Upper lobe of right lung (tissue), 1 donor: ENCODE data around the gene WDR70. TPM values are rescaled to one million over a fixed set of nuclear protein-coding genes. Genes with fewer than 3 reads are reported as not detected.

Experiments used
- ATAC-seq: fragments of 200-7000 bp; cut with Tn5 transposase; one replicate; pipeline ENCODE4 v1.9.1; 2020; ENCODE audit warnings: mild to moderate bottlenecking, moderate library complexity
- DNase-seq: peaks from one replicate; pipeline ENCODE4 v3.0.0-alpha.2; 2020
- H3K27ac ChIP-seq: fragments of 200-600 bp; one replicate; pipeline ENCODE4 v1.8.0; 2022
- H3K27me3 ChIP-seq: fragments of 200-600 bp; one replicate; pipeline ENCODE4 v1.8.0; 2022; ENCODE audit warnings: mild to moderate bottlenecking
- H3K36me3 ChIP-seq: fragments of 200-600 bp; one replicate; pipeline ENCODE4 v1.8.0; 2022
- H3K4me1 ChIP-seq: fragments of 200-600 bp; one replicate; pipeline ENCODE4 v1.8.0; 2022
- H3K4me3 ChIP-seq: fragments of 200-600 bp; one replicate; pipeline ENCODE4 v1.8.0; 2022; ENCODE audit warnings: mild to moderate bottlenecking
- H3K9me3 ChIP-seq: fragments of 200-600 bp; one replicate; pipeline ENCODE4 v1.8.0; 2022
- intact Hi-C: fragments of 100-400 bp; cut with DNase I; formaldehyde crosslinking; loops from one replicate; pipeline ENCODE4 v1.11.0; 2022
- total RNA-seq: library from RNA; stranded (reverse); fragmentation: NEBNext Ultra II Directional; extraction: Animal tissue kit (Norgen Biotek cat#: 25700); gene quantifications from one replicate; pipeline ENCODE4 v1.2.1, GENCODE V29; 2021
- TF ChIP-seq, protein P1 (sequence below): fragments of 200-600 bp; IDR thresholded peaks from one replicate; pipeline ENCODE4 v1.8.0; 2022; ENCODE audit warnings: antibody characterized with exemption
- donor health status: DM: no; HTN: yes; CAD: no; lungs with severe emphysema.

Gene WDR70
- total RNA-seq, 1 donor from 2014 or later, result 24.7 TPM

DNA sequence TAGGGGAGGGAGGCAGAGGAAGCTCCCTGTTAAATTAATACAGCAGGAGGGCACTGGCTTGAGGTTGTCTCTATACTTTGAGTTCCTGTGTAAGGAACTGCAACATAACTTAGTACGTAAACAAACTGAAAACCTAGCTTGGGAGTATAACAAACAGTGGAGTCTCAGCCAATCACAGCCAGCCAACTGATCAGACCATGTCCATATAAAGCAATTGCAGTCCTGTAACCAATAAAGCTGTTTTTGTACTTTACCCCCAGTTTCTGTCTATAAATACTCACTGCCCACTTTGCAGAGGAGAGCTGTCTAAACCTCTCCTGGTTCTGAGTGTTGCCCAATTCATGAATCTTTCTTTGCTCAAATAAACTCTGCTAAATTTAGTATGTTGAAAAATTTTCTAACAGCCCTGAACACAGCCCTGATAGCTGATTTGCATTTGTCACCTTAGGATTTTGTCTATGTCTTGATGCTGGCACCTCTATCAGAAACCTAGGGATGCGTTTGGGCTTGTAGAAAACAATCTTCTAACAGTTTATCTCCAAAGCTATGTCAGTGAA lies 420.8 kb downstream of the WDR70 start:
- H3K36me3 ChIP-seq, result no peaks in the 10 kb centered on the region
- no peaks in the 10 kb centered on the region for H3K9me3 ChIP-seq
- ATAC-seq (no peak), DNase-seq (no peak)
- H3K4me1 ChIP-seq, result no peaks in the 10 kb centered on the region
- H3K27ac ChIP-seq, result no peak overlapping the region
- H3K4me3 ChIP-seq, result no peak overlapping the region
- H3K27me3 ChIP-seq, result no peaks in the 10 kb centered on the region
- TF ChIP-seq, protein P1, sequence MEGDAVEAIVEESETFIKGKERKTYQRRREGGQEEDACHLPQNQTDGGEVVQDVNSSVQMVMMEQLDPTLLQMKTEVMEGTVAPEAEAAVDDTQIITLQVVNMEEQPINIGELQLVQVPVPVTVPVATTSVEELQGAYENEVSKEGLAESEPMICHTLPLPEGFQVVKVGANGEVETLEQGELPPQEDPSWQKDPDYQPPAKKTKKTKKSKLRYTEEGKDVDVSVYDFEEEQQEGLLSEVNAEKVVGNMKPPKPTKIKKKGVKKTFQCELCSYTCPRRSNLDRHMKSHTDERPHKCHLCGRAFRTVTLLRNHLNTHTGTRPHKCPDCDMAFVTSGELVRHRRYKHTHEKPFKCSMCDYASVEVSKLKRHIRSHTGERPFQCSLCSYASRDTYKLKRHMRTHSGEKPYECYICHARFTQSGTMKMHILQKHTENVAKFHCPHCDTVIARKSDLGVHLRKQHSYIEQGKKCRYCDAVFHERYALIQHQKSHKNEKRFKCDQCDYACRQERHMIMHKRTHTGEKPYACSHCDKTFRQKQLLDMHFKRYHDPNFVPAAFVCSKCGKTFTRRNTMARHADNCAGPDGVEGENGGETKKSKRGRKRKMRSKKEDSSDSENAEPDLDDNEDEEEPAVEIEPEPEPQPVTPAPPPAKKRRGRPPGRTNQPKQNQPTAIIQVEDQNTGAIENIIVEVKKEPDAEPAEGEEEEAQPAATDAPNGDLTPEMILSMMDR, result no peak
- intact Hi-C loops, result no loop called here

DNA sequence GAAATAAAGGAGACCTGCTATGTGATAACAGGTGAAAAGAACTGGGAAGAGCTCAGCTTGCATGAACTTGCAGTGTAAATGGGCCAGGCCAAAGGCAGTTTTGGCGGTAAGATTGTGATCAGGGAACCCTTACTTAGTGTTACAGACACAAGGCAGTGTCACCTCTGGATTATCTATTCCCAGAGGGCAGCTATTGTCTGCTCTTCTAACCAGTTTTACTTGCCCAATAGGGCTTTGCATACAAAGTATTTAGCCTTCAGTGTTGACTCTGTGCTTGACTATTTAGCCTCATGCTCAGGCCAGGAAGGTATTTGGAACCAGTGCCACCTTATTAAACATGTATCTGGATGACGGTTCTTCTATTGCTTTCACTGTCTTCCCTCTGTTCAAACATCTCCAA lies 422.4 kb downstream of the WDR70 start:
- no peaks in the 10 kb centered on the region for H3K27me3 ChIP-seq
- no peaks in the 10 kb centered on the region for H3K9me3 ChIP-seq
- no peak for DNase-seq
- no peak for ATAC-seq
- no peak overlapping the region for H3K4me3 ChIP-seq
- H3K4me1 ChIP-seq, result no peaks in the 10 kb centered on the region
- no peaks in the 10 kb centered on the region for H3K36me3 ChIP-seq
- H3K27ac ChIP-seq, result no peak overlapping the region
- TF ChIP-seq, protein P1, result no peak
- intact Hi-C loops, result no loop called here

Other genes with a start within 250 kb of the WDR70 start
- gene CPLANE1, start 129.9 kb upstream of the WDR70 start, total RNA-seq, result 18.7 TPM
- 17.1 TPM for gene NUP155, start 8.2 kb upstream of the WDR70 start, total RNA-seq